Lower leg skin (tissue), 4 donors: Measurements from ENCODE around the gene LYSET. TPM values are rescaled to one million over a fixed set of nuclear protein-coding genes. Genes with fewer than 3 reads are reported as not detected.
A peak's percentile ranks its signal among the peaks of the same experiment; 100 is the strongest.

ENCODE experiments used
- DNase-seq, 2 donors: peaks; one replicate each; pipeline ENCODE4 v3.0.0-alpha.2; 2019; ENCODE audit warnings: low spot score in 2 of 2
- H3K4me3 ChIP-seq: fragments of 200-600 bp; sonication (generic); 2 replicates; pipeline ENCODE4 v1.5.1; 2017; ENCODE audit warnings: mild to moderate bottlenecking, low read depth; ENCODE audit not compliant: poor library complexity, severe bottlenecking
- CTCF ChIP-seq, 3 donors: fragments of 450-650 bp; IDR thresholded peaks; one replicate each; pipeline ENCODE4 v1.5.1; 2016; ENCODE audit warnings: antibody characterized with exemption in 3 of 3, mild to moderate bottlenecking in 3 of 3, moderate library complexity in 2 of 3
- POLR2A ChIP-seq, 2 donors: fragments of 450-650 bp; IDR thresholded peaks; one replicate each; pipeline ENCODE4 v1.6.1; 2016 to 2017; ENCODE audit warnings: antibody characterized with exemption in 2 of 2, mild to moderate bottlenecking in 1 of 2, moderate library complexity in 1 of 2
- WGBS, 2 donors: methylation state at CpG; one replicate each; pipeline ENCODE4 v1.1.5; 2018; 5-methylcytosine and 5-hydroxymethylcytosine counted together
- intact Hi-C: fragments of 100-400 bp; cut with DNase I; formaldehyde crosslinking; loops from one replicate; pipeline ENCODE4 v1.15.0; 2023; ENCODE audit warnings: low total_unique reads
- total RNA-seq, 4 donors: library from RNA; depleted of rRNA; stranded (reverse); fragments of >200 nt; gene quantifications; one replicate each; pipeline ENCODE4 v1.1.0, GENCODE V29; 2016

LYSET gene
- total RNA-seq, 4 donors from 2014 or later: 3.1 to 9.1 (median 4.4) TPM

GRCh38 chr14:93207468-93208308, 22.6 kb downstream of the LYSET start:
- peak overlapping the region; percentile 74 for H3K4me3 ChIP-seq
- DNase-seq: no peak
- intact Hi-C loops: no loop called here
- 0% methylated on average over 23 of the region's 23 CpGs for WGBS, 2 donors
- TF ChIP-seq CTCF (IDR thresholded peaks at IDR 0.05) (no peak), POLR2A (IDR thresholded peaks at IDR 0.05) (no peak)

- DNase-seq: no peak
- TF ChIP-seq POLR2A (IDR thresholded peaks at IDR 0.05): no peak
- no peak for TF ChIP-seq CTCF (IDR thresholded peaks at IDR 0.05)
- WGBS, 2 donors: 77 to 80% methylated on average over 3 of the region's 3 CpGs
- H3K4me3 ChIP-seq: no peak overlapping the region
- intact Hi-C loops: loop anchor here (10.0 kb wide), 1 partner anchor 98 kb away; the partner anchor contains the start of gene ITPK1
These were observed 27.3 kb downstream of the LYSET start for GRCh38 chr14:93212432-93212831.

- intact Hi-C loops: loop anchor here (10.0 kb wide), 1 partner anchor 100 kb away; the partner anchor contains the start of gene ITPK1
- 89 to 96% methylated on average over 2 of the region's 2 CpGs for WGBS, 2 donors
- no peak for DNase-seq
- no peak overlapping the region for H3K4me3 ChIP-seq
- TF ChIP-seq CTCF (IDR thresholded peaks at IDR 0.05): no peak
- TF ChIP-seq POLR2A (IDR thresholded peaks at IDR 0.05): no peak
These were observed 29.5 kb downstream of the LYSET start for GRCh38 chr14:93214598-93214997.

- TF ChIP-seq CTCF (IDR thresholded peaks at IDR 0.05) (no peak), POLR2A (IDR thresholded peaks at IDR 0.05) (no peak)
- WGBS, 2 donors: 53 to 62% methylated on average over 3 of the region's 3 CpGs
- DNase-seq: peak in 1 of 2 donors; percentile 36
- H3K4me3 ChIP-seq: no peak overlapping the region
- intact Hi-C loops: loop anchor here (10.0 kb wide), 1 partner anchor 104 kb away; the partner anchor contains the start of gene ITPK1
These were observed 34.1 kb downstream of the LYSET start for GRCh38 chr14:93219103-93219726.

- intact Hi-C loops: no loop called here
- H3K4me3 ChIP-seq: no peak overlapping the region
- TF ChIP-seq CTCF (IDR thresholded peaks at IDR 0.05): no peak
- no peak for TF ChIP-seq POLR2A (IDR thresholded peaks at IDR 0.05)
- no peak for DNase-seq
These were observed 35.4 kb downstream of the LYSET start for GRCh38 chr14:93220509-93220908.
